GM12874 (cell line): ENCODE data around the gene CGN.

Source experiments
- CTCF ChIP-seq: IDR thresholded peaks from 2 replicates; pipeline ENCODE4 v1.5.1; 2011; ENCODE audit warnings: low read depth, mild to moderate bottlenecking, control low read depth, low read length, moderate library complexity; ENCODE audit not compliant: insufficient read depth

The CGN gene

GRCh38 chr1:151510020-151510405 is 1.2 kb upstream of the CGN start:
- TF ChIP-seq CTCF: no peak

GRCh38 chr1:151510614-151510956 is 602 bp upstream of the CGN start:
- no peak for TF ChIP-seq CTCF

GRCh38 chr1:151511636-151512215 is 539 bp downstream of the CGN start:
- no peak for TF ChIP-seq CTCF

- no peak for TF ChIP-seq CTCF
Measured at GRCh38 chr1:151512326-151512725, 1.1 kb downstream of the CGN start.

GRCh38 chr1:151512801-151513625 is 1.8 kb downstream of the CGN start:
- no peak for TF ChIP-seq CTCF

GRCh38 chr1:151513626-151514121 is 2.5 kb downstream of the CGN start:
- TF ChIP-seq CTCF: no peak

- no peak for TF ChIP-seq CTCF
Measured at GRCh38 chr1:151514366-151514765, 3.2 kb downstream of the CGN start.
